Stimulated activated CD4-positive, alpha-beta T cell treated with anti-CD3 and anti-CD28 coated beads, TNF-alpha, amount 100 ng/mL, for 1 hour (primary cell): ENCODE data around the gene ITGA6.
"Not testable (repeated sequence)": the region's sequence is repeated elsewhere in the genome, so short reads cannot be mapped to it uniquely, and the experiment has no call there.

Source experiments
- DNase-seq, 3 donors: peaks; one replicate each; pipeline ENCODE4 v3.0.0-alpha.2; 2020; ENCODE audit warnings: low read depth in 3 of 3, low spot score in 1 of 3

Gene ITGA6

GRCh38 chr2:172513524-172513900 lies 86.1 kb downstream of the ITGA6 start:
- DNase-seq = no peak

GRCh38 chr2:172513935-172514586 lies 86.7 kb downstream of the ITGA6 start:
- no peak for DNase-seq

- no peak for DNase-seq
Measured at GRCh38 chr2:172516299-172516698, 88.9 kb downstream of the ITGA6 start.

GRCh38 chr2:172518995-172519394 lies 91.6 kb downstream of the ITGA6 start:
- no peak for DNase-seq

GRCh38 chr2:172525601-172526000 lies 98.2 kb downstream of the ITGA6 start:
- no peak for DNase-seq

GRCh38 chr2:172531309-172531708 lies 103.9 kb downstream of the ITGA6 start:
- DNase-seq = no peak

GRCh38 chr2:172532461-172532860 lies 105.1 kb downstream of the ITGA6 start:
- not testable (repeated sequence) for DNase-seq

- DNase-seq = no peak
Measured at GRCh38 chr2:172533687-172534086, 106.3 kb downstream of the ITGA6 start.

GRCh38 chr2:172535119-172535518 lies 107.7 kb downstream of the ITGA6 start:
- no peak for DNase-seq

- DNase-seq = not testable (repeated sequence)
Measured at GRCh38 chr2:172537851-172538250, 110.5 kb downstream of the ITGA6 start.

GRCh38 chr2:172539767-172540166 lies 112.4 kb downstream of the ITGA6 start:
- DNase-seq = no peak

- no peak for DNase-seq
Measured at GRCh38 chr2:172540421-172540820, 113.0 kb downstream of the ITGA6 start.

GRCh38 chr2:172545408-172546075 lies 118.2 kb downstream of the ITGA6 start:
- no peak for DNase-seq

- DNase-seq = no peak
Measured at GRCh38 chr2:172549131-172549530, 121.7 kb downstream of the ITGA6 start.

- not testable (repeated sequence) for DNase-seq
Measured at GRCh38 chr2:172549802-172550201, 122.4 kb downstream of the ITGA6 start.

- no peak for DNase-seq
Measured at GRCh38 chr2:172550419-172550818, 123.0 kb downstream of the ITGA6 start.

- DNase-seq = no peak
Measured at GRCh38 chr2:172551271-172551670, 123.9 kb downstream of the ITGA6 start.

- DNase-seq = no peak
Measured at GRCh38 chr2:172552547-172553291, 125.3 kb downstream of the ITGA6 start.

GRCh38 chr2:172554352-172555271 lies 127.2 kb downstream of the ITGA6 start:
- DNase-seq = no peak

GRCh38 chr2:172555272-172555521 lies 127.8 kb downstream of the ITGA6 start:
- DNase-seq = no peak
